ENCODE measurements around the gene KISS1. TPM values are rescaled to one million over a fixed set of nuclear protein-coding genes. Genes with fewer than 3 reads are reported as not detected.
A peak's percentile ranks its signal among the peaks of the same experiment; 100 is the strongest.

Gene KISS1
- total RNA-seq, 1 donor from 2014 or later, result 1.2 TPM

DNA sequence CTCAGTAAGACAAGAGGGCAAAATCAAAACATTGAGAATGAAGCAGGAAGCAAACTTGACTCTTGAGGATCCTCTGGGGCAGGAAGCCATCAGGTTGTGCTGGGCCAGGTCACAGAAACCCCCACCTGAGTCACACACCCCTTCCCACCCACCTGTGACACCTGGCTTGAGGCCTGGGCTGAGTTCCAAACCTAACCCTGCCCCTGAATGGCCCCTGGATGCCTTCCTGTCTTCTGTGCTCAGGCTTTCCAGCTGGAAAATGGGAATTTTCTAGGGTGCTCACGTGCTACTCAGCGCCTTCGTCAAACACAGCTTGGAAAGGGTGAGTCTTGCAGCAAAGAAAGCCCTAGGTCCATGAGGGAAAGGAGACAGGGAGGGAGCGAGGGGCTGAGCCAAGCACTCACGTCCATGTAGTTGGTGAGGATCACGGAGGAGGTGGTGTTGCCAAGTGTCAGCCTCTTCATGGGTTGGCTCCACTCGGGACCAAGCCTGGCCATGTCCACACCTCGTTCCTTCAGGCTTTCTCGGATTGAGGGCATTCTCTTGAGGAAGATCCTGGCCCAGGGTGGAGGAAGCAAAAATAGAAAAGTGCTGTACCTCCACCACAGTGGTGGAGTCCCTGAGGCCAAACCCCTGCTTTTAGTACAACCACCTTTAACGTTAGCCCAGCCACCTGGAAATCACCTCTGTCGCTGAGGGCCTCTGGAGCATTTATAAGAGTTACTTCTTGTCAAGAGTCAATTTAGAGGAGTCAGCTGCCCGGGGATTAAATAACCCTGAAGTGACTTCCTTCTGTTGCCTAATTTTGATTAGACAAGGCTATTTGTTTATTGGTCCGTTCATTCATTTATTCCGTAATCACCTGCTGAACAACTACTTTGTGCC, 34.4 kb downstream of the KISS1 start:
- no peak for DNase-seq (ENCODE audit: low read depth in 2 of 2)

DNA sequence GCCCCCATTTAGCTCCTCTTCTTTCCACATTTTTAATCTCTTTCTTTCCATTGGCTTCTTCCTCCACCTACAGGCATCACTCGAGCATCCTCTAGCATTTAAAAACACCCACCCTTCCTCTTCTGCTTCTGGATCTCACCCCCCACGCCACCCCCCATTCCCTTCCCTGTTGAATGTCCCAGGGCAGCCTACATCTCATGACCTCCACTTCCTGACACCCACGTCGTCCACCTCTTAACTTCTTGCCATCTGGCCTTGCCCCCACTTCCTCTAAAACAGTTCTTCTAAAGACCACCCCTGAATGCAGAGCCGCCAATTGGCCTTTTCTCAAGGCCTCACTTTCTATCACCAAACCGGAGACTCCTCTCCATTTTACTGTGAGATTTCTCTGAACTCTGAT, 38.3 kb downstream of the KISS1 start:
- DNase-seq (ENCODE audit: low read depth in 2 of 2), result no peak

DNA sequence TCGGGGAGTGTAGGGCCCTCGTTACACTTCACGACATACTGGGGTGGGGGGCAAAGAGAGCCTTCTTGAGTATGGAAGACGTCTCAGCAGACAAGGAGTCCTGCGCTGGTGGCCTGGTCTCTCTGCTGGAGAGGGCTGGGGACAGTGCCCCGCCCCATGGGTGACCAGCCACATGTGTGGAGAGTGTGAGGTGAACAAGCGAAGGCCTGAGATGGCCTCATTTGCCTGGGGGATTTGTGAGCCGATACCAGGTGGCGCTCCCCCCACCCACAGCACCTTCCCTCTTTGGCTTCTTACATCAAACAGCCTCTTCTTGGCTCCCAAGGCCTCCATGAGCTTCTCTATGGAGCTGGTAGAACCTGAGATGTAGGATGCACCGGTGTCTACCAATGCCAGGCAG, 40.4 kb downstream of the KISS1 start:
- no peak for DNase-seq (ENCODE audit: low read depth in 2 of 2)

DNA sequence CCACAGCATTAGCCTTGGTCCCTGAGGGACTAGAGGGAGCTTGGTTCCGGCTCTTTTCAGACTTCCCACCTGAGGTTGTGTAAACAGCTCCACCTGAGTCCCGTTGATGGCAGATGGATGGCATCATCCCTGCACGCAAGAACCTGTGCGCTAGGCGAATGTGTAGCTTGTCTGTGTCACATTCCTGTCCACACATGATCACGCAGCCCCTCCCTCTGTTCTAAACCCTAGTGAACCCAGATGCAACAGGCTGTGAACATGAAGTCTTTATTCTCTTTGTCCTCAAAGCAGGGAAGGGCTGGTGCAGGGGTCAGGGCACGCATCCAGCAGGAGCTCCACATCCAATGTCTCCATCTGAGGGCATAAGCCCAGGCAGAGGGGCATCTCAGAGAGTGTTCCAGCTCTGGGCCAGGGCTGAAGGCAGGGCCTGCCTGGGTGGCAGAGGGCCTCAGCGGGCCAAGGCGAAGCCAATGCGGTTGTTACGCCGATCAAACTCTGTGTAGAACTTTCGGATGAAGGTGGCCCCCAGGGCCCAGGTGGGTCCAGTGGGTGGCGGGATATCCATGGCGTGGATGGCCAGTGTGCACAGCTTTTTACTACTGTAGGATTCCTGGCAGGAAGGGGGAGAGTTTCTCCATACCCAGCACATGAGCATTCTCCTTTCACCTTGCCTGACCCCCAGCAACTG, 41.6 kb downstream of the KISS1 start:
- DNase-seq (ENCODE audit: low read depth in 2 of 2), result no peak

DNA sequence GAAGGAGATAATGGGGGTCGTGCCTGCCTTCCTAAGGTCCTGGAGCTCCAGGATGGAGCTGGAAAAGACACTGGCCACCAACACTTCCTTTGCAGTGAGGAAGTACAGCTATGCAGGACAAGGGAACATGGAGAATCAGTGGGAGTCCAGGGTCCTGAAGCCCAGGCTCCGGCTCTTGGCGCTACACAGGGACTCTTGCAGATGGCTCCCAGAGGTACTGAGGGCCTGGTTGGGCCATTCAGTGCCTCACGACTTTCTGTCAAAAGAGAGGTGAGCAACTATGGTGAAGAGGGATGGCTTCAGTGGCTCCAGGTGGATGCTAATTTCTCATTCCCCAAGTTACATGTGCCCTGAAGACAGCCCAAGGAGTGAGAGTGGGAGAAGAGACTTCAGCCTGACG, 42.6 kb downstream of the KISS1 start:
- no peak for DNase-seq (ENCODE audit: low read depth in 2 of 2)

DNA sequence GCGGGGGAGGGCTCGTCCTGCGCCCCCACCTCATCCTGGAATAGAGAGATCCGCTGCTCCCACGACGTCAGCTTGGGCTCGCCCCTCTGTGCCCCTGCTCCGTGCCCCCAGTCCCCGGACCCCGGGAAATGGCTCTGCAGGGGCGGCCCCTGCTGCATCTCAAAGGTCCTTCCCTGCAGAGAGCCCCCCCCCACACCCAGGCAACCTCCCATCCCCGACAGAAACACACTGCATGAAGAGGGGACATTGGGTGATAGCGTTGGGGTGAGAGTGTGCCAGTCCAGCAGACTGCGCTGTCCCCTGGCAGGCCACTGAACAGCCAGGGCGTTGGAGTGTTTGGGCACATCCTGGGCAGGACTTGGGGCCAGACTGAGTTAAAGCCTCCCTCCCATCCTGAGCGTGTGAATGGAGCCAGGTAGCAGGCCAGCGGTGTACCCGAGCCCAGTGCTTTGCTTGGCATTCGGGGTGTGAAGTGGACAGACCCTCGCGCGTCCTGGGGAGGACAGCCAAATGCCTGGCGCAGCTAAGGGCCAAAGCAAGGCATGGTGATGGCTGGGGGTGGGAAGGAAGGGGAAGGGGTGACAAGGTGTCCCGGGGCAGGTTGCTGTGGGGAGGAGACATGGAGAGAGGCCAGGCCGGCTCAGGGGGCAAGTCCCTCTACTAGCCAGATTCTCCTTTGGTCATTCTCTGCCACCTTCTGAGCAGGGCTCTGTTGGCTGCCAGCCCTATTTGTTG, 43.8 kb downstream of the KISS1 start:
- DNase-seq (ENCODE audit: low read depth in 2 of 2), result peak in 1 of 2 donors; percentile 13

DNA sequence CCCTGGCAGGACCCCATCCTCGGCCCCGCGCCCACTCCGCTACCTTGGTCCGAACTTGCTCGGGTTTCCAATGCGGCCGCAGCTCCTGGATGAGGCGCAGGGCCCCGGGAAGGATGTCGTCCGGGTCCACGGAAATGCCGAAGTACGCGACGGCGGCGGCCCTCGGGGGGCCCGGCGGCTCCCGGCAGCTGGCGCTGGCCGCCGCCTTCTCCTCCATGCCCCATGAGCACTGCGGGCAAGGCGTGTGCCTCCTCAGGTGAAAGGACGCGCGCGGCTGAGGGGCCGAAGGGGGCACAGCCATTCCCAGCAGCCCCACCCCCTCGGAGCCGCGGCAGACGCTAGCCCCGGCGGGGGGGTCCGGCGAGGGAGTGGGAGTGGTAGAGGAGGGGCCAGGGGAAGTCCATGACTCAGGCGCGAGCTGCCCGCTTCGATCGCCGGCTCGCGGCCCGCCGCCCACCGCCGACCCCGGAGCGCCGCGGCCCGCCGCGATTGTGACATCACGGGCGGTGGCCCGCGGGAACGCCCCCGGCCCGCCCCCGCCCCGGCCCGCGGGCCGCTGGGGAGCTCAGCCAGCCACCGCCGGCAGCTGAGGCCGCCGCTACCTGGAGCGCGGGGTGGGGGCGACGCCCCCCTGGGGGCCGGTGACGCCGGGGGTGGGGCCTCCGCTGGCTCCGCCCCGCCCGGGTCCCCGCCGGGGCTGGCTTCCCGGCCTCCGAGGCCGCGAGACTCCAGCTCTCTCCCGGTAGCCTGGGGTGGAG, 44.6 kb downstream of the KISS1 start, which contains the start of gene ETNK2:
ETNK2 (minus strand) TSS at position 493 of the 758 bp plus-strand sequence; CDS start at position 301, 192 bp downstream.
- DNase-seq (ENCODE audit: low read depth in 2 of 2), result peak; percentile 22 to 76

DNA sequence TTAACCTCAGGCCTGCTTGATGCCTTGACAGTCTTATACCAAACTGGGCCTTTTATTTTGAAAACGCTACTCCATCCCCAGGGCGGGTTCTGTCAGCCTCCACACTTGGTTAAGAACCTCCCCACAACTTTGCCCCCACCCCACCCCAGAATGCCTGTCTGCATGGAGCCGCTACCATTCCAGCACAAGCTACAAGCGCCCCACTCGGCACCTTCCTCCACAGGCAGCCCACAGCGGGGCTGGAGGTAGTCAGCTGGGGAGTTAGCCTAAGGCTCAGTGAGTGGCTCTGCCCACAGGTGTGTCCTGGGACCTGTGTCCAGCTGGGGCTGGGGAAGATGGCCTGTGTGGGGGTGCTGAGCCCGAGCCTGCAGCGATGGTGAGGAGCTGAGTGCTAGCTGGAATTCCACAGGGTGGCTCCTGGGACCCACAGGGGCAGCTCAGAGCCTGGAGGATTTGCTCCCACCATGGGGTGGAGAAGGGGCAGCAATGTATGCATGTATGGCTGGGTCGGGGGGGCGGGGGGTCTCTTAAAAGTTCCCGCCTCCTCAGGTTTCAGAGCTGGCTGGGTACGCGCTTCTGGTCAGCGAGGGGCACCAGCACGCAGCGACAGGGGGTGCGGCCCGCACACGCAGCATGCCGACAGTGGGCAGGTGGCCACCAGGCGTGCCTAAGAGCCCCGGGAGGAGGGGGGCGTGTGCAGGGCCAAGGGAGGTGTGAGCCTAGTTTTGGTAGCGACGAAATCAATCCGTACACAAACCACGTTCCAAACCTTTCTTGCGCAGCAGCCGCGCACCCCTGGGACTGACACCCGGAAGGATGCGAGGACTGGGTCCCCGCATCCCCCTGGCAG, 45.4 kb downstream of the KISS1 start:
- no peak for DNase-seq (ENCODE audit: low read depth in 2 of 2)

DNA sequence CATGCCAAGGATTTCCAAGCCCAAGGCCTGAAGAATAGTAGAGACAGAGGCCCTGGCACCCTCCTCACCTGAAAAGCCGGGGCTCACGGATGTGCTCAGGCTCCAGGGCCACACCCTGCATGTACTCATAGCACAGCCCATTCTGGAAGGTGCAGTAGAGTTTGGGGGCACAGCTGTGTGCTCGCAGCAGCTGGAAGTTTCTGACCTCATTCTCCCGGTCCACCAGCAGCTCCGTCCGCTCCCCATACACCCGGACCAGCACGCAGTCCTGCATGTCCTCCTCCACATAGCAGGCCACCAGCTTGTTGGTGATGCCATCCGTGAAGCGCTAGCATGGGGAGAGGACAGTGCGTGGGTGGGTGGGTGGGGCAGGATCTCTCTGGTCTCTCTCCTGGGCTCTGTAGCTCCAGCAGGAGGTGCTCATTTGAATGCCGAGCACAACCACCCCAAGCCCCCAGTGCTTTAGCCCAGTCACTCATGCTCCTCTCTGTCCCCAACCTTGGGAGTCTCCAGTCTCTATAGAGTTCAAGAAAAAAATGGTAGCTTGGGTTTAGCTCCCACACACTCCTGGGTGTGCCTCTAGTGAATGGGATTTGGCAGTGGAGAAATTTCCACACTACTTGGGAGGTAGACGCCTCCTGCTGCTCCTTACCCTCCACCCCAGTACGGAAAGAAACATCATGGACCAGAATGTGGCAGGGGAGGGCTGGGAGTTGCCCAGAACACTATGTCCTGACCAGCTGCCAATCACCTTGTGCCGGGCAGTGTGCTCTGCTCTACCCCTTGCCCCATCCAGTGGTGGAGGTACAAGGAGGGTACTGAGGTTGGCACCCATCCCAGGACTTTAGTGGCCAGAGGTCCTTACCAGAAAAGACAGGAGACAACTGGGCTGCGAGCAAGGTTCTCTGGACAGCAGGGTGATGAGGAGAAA, 46.4 kb downstream of the KISS1 start:
- DNase-seq (ENCODE audit: low read depth in 2 of 2), result no peak

DNA sequence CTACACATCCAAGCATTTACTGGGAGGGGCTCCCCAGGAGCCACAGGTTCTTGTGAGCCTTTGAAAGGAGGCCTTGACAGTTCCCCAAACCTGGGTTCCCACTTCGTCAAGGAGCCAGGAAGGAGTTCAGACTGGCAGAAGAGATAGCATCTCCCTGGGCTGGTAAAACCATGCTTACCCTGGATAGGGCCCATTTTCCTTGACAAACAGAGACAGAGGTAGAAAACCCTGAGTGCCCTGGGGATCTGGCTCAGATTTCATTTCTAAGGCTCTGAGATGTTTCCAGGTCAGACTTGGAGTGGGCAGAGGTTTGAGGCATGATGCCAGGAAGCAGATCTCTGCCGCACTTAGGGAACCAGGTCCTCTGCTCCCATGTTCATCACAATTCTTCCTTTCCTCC, 47.2 kb downstream of the KISS1 start:
- no peak for DNase-seq (ENCODE audit: low read depth in 2 of 2)

DNA sequence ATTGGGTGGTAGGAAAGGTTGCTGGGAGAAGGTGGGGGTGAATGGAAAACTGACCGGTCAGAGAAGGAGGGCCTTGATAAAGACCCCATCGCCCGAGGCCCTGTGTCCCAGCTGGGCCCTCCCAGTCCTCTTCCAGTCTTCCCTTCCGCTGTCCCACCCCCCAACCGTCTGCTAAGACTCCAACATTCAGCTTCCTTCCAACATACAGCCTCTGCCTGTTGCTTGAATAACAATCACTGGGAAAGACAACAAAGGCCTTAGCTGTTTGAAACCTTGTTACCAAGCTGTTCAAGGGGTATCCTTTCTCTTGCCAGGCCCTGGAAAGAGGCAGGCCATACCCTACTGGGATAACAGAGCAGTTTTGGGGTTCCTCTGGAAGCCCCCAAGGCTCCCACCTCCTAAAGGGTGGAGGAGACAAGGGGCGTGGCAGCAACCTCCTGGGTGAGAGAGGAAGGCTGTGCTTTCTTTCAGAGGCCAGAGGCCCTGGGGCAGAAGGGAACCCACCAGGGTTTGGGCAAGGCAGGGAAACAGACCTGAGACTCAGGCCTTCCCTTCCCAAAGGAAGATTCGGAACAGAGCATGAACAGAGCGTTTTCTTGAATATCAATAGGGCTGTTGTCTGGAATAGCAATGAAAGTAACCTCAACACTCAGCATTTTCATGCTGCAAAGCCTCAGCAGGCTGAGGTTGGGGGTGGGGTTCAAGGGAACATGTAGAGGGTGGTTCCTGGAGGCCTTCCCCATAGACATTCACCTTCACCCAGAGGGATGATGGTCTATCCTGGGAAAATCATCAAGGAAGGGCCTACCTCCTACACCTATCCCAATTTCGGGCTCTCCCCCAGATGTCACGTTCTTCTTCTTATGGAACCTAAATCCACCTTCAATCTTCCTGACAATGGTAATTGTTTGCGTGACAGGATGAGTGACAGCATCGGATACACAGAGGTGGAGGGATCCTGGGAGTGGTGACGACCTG, 48.6 kb downstream of the KISS1 start:
- DNase-seq (ENCODE audit: low read depth in 2 of 2), result no peak

DNA sequence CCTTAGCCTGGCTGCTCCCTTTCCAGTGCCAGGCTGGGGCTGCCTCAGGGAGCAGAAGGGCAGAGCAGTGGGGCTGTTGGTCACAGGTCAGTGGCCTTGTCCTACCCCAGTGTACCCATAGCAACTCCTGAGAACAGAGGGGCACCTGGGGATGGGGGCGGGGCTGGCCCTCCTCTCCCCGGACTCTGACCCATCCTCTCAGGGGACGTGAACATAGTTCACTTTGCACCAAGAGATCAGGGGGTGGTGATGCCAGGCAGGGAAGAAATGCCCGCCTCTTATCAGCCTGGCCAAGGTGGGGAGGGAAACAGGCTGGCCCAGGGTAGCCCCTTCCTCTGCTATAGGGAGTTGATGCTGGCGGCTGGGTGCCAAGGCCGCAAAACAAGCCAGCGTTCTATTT, 49.3 kb downstream of the KISS1 start:
- no peak for DNase-seq (ENCODE audit: low read depth in 2 of 2)

DNA sequence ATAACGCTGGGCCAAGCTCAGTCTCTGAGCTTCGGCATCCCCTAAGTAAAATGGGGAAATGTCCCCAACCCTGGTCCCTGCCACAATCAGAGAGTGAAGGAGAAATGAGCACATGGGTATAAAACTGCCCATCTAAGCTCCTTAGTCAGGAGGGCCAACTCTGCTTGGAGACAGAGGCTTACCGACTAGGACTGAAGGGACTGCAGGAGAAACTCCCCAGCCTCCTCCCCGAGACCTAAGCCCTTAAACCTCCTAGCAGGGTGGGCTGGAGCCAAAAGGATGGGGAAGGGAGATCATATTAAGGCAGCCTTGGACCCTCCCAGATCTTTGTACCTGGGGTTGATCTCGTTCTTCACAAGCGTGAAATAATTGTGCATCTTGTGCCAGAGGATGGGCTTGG, 50.0 kb downstream of the KISS1 start:
- no peak for DNase-seq (ENCODE audit: low read depth in 2 of 2)

DNA sequence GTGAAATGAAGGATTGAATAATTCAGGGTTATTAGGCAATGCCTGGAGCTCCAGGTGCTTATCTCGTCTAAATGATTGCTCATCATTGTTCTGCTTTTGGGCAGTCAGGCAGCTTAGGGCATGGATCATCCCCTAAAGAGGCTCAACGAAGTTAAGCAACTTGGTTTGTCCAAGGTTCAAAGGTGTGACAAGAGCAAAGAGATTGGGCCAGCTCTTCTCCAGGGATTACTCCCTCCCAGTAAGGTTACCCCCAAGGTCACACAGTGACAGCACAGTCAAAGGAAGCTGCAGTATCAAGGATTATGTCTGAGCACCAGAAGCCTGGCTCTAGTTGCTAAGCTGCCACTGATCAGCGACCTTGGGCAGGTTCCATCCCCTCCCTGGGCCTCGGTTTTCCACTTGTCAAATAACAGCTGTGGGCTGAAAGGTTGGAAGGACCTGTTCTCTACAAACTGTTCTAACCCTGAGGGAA, 51.2 kb downstream of the KISS1 start:
- DNase-seq (ENCODE audit: low read depth in 2 of 2), result no peak

DNA sequence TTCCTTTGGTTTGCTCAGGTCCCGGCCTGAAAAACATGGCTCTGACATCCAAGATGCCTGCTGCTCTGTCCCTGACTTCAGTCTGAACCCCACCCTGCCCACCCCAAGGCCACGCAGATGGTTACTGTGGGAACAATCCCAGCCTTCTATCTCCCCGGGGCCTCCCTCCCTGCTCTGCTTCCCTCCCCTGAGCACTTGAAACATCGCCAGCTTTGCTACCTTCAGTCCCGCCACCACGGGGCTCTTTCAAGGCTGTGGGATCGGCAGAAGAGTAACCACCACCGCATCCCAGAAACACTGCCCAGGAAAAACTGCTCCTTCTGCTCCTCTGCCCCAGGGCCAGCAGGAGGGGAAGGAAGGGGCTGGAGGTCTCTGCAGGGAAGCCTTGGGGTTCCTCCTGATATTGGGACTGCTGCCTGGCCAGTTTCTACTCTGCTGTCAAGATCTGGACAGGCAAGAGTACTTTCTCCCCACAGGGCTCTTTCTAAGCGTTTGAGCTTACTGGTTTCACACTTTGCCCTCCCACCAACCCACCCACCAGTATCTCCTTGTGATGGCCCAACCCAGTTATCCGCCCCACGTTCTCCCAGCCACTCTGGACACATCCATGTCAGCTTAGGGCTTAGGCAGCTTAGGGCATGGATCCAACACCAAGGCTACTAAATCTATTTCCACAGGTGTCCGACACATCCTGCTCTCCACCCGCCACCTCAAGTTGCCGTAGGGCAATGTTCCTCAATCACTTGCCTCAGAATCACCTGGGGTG, 52.8 kb downstream of the KISS1 start:
- DNase-seq (ENCODE audit: low read depth in 2 of 2), result no peak

DNA sequence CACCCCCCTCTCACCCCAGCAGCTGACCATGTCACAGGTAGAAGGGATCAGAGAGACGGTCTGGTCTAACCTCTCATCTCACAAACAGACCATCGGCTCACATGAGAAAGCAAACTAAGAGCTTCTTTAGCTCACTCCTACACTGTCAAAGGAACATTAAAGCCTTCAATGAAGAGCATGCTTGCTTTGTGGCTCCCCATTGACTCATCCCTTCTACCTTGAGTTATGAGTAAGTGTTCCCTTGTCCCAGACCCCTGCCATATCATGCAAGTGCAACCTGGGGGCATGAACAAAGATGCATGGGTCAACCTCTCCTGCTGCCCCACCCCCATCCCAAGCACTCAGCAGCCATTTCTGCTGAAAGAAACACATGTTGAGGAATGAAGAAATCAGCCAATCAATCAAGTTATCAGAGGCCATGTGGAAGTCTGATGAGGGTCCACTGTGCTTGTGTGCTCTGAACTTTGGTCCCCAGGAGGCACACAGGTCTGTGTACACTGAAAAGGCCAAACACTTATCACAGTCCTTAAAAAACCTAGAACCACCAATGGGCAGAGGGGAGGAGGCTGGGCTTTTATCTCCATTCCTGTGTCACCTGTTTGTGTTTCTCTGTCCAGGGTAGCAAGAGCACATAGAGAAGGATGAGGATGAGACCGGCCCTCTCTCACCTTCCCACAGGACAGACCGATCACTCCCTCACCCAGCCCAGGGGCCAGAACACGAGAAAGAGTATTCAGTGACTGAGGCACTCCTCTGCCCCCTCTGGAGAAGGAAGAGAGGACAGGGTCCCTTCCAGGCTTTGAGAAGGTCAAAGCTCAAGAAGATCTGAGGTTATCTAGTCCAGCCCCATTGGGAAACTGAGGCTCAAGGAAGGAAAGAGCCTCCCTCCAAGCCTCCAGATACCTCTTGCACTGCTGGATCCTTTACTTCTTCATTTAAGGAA, 54.0 kb downstream of the KISS1 start:
- DNase-seq (ENCODE audit: low read depth in 2 of 2), result no peak
